Mesenchymal stem cell (in vitro differentiated cells and primary cell): ENCODE results near the gene SPATA12.

Experiments used
- DNase-seq: peaks from one replicate; pipeline ENCODE4 v3.0.0-alpha.2; 2013
- H2AFZ ChIP-seq: one replicate; pipeline ENCODE4 v1.6.1; 2013; ENCODE audit warnings: low read depth, mild to moderate bottlenecking, control low read depth, inconsistent platforms, low read length, moderate library complexity
- H2AK5ac ChIP-seq: 2 replicates; pipeline ENCODE4 v1.6.1; 2013; ENCODE audit warnings: low read length, moderate library complexity, mild to moderate bottlenecking, inconsistent platforms; ENCODE audit not compliant: severe bottlenecking
- H2BK120ac ChIP-seq: one replicate; pipeline ENCODE4 v1.6.1; 2013; ENCODE audit warnings: low read depth, mild to moderate bottlenecking, inconsistent platforms, low read length, moderate library complexity
- H2BK12ac ChIP-seq, 2 experiments: one replicate each; pipeline ENCODE4 v1.6.1; 2013; ENCODE audit warnings: inconsistent platforms in 2 of 2, low read length in 2 of 2, mild to moderate bottlenecking in 2 of 2, moderate library complexity in 2 of 2, control low read depth in 1 of 2
- H2BK15ac ChIP-seq: one replicate; pipeline ENCODE4 v1.6.1; 2013; ENCODE audit warnings: mild to moderate bottlenecking, low read depth, inconsistent platforms; ENCODE audit not compliant: poor library complexity, severe bottlenecking
- H2BK5ac ChIP-seq: 2 replicates; pipeline ENCODE4 v1.6.1; 2013; ENCODE audit warnings: low read depth, mild to moderate bottlenecking, low read length, control low read depth, inconsistent platforms; ENCODE audit not compliant: poor library complexity, severe bottlenecking
- H3K14ac ChIP-seq, 2 experiments: one replicate each; pipeline ENCODE4 v1.6.1; 2013; ENCODE audit warnings: inconsistent platforms in 2 of 2, low read length in 2 of 2, control low read depth in 1 of 2, mild to moderate bottlenecking in 1 of 2, moderate library complexity in 1 of 2
- H3K18ac ChIP-seq, 2 experiments: one replicate each; pipeline ENCODE4 v1.6.1; 2013; ENCODE audit warnings: inconsistent platforms in 2 of 2, low read length in 2 of 2, control low read depth in 1 of 2, low read depth in 1 of 2, mild to moderate bottlenecking in 1 of 2
- H3K23ac ChIP-seq, 2 experiments: one replicate each; pipeline ENCODE4 v1.6.1; 2013; ENCODE audit warnings: inconsistent platforms in 2 of 2, low read length in 2 of 2, mild to moderate bottlenecking in 2 of 2, moderate library complexity in 2 of 2, control low read depth in 1 of 2
- H3K27ac ChIP-seq: 2 replicates; pipeline ENCODE4 v1.5.1; 2013; ENCODE audit warnings: mild to moderate bottlenecking, moderate library complexity, low read length, control low read depth, inconsistent platforms; ENCODE audit not compliant: poor library complexity, severe bottlenecking
- H3K27me3 ChIP-seq, 2 experiments: 2 replicates each; pipeline versions ENCODE4 v1.6.1 to v1.7.0; 2013; ENCODE audit warnings: low read length in 2 of 2, mild to moderate bottlenecking in 2 of 2, moderate library complexity in 2 of 2, control low read depth in 1 of 2, inconsistent platforms in 1 of 2; ENCODE audit not compliant: control insufficient read depth in 1 of 2, insufficient read depth in 1 of 2
- H3K36me3 ChIP-seq, 2 experiments: 2 replicates each; pipeline versions ENCODE4 v1.6.1 to v1.7.0; 2013; ENCODE audit warnings: low read length in 2 of 2, control low read depth in 1 of 2, inconsistent platforms in 1 of 2, low read depth in 1 of 2, mild to moderate bottlenecking in 1 of 2; ENCODE audit not compliant: insufficient read depth in 2 of 2, control insufficient read depth in 1 of 2
- H3K4ac ChIP-seq, 2 experiments: one replicate each; pipeline ENCODE4 v1.6.1; 2013; ENCODE audit warnings: inconsistent platforms in 2 of 2, low read length in 2 of 2, mild to moderate bottlenecking in 2 of 2, moderate library complexity in 2 of 2, control low read depth in 1 of 2, low read depth in 1 of 2
- H3K4me1 ChIP-seq: 2 replicates; pipeline ENCODE4 v1.6.1; 2013; ENCODE audit warnings: low read depth, low read length, control low read depth; ENCODE audit not compliant: control insufficient read depth, insufficient read depth
- H3K4me2 ChIP-seq: 2 replicates; pipeline ENCODE4 v1.6.1; 2013; ENCODE audit warnings: low read length, mild to moderate bottlenecking, inconsistent platforms; ENCODE audit not compliant: poor library complexity, severe bottlenecking
- H3K4me3 ChIP-seq, 2 experiments: 2 replicates each; pipeline versions ENCODE4 v1.5.1 to v1.7.0; 2013; ENCODE audit warnings: low read length in 2 of 2, mild to moderate bottlenecking in 2 of 2, control low read depth in 1 of 2, low read depth in 1 of 2; ENCODE audit not compliant: insufficient read depth in 1 of 2
- H3K79me1 ChIP-seq: replicated peaks from 2 replicates; pipeline ENCODE4 v1.6.1; 2013; ENCODE audit warnings: mild to moderate bottlenecking, control low read depth, low read length, inconsistent platforms; ENCODE audit not compliant: poor library complexity, severe bottlenecking
- H3K9ac ChIP-seq: 2 replicates; pipeline ENCODE4 v1.7.0; 2013; ENCODE audit warnings: mild to moderate bottlenecking, low read length, moderate library complexity
- H3K9me3 ChIP-seq: 2 replicates; pipeline ENCODE4 v1.7.0; 2013; ENCODE audit warnings: mild to moderate bottlenecking, low read length; ENCODE audit not compliant: control insufficient read depth
- H4K8ac ChIP-seq: one replicate; pipeline ENCODE4 v1.6.1; 2013; ENCODE audit warnings: inconsistent platforms, mild to moderate bottlenecking, low read length, moderate library complexity
- H4K91ac ChIP-seq: one replicate; pipeline ENCODE4 v1.6.1; 2013; ENCODE audit warnings: mild to moderate bottlenecking, low read length, inconsistent platforms
- WGBS: methylation state at CpG from one replicate; pipeline ENCODE4 v1.1.7; 2013; ENCODE audit warnings: mixed read lengths; 5-methylcytosine and 5-hydroxymethylcytosine counted together

Gene SPATA12

DNA sequence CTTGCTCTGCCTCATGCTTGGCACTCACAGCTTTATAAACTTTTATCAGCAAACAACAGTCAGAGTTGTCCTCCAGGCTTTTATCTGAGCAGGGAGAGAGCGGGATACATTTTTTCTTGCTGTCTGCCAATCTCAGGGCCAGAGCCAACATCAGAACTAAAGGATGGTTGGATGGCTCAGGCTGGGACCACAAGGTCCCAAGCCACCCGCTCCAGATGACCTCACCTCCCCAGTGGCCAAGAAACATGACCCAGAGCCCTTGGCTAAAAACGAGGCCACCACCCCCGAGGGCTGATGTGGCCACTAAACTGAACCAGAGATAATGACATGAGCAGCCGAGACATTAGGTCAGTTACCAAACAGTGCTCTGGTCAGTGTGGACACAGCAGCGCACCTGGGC, 18.8 kb upstream of the SPATA12 start:
- H4K8ac ChIP-seq: no peak overlapping the region
- no peaks in the 10 kb centered on the region for H3K9me3 ChIP-seq
- peak overlapping the region; percentile 31 for H3K9ac ChIP-seq
- peaks cover 0 to 17% of the 10 kb centered on the region in 2 experiments for H3K27me3 ChIP-seq
- no peak overlapping the region for H3K27ac ChIP-seq
- no peak overlapping the region for H3K4me2 ChIP-seq
- peaks cover 0 to 9% of the 10 kb centered on the region in 2 experiments for H3K36me3 ChIP-seq
- no peak overlapping the region for H3K4me3 ChIP-seq
- no peak overlapping the region for H2BK12ac ChIP-seq
- no peak overlapping the region for H2BK120ac ChIP-seq
- no peak overlapping the region for H2AFZ ChIP-seq
- no peak overlapping the region for H2AK5ac ChIP-seq
- peaks cover 4% of the 10 kb centered on the region for H3K4me1 ChIP-seq
- no peak overlapping the region for H3K14ac ChIP-seq
- no peak overlapping the region for H3K4ac ChIP-seq
- no peak for DNase-seq
- no peak overlapping the region for H2BK5ac ChIP-seq
- H3K79me1 ChIP-seq: no peaks in the 10 kb centered on the region
- 77% methylated on average over 6 of the region's 6 CpGs for WGBS
- H2BK15ac ChIP-seq: no peak overlapping the region
- no peak overlapping the region for H3K18ac ChIP-seq
- no peak overlapping the region for H4K91ac ChIP-seq
- no peak overlapping the region for H3K23ac ChIP-seq

DNA sequence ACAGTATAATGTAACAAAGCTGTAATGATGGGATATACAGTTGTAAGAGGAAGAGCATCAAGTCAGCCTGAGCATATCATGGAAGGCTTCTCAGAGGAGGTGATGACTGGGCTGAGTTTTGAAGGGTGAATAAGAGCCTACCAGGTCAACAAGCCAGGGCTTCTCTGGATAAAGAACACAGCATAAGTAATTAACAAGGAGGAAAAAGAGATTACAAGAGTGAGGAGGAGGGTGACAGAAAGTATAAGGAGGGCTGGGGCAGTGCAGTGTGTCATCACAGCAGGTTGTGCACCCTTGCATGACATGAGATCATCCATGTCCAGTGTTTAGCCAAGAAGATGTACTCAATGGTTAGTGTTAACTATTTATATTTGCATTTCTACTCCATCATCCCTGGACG, 16.9 kb upstream of the SPATA12 start:
- Histone ChIP-seq H3K23ac (no peak overlapping the region), H3K4me1 (peaks cover 4% of the 10 kb centered on the region), H3K27me3 (peaks cover 0 to 28% of the 10 kb centered on the region in 2 experiments), H4K91ac (no peak overlapping the region), H3K27ac (no peak overlapping the region), H3K9ac (no peak overlapping the region), H3K36me3 (peaks cover 0 to 9% of the 10 kb centered on the region in 2 experiments), H2AFZ (no peak overlapping the region), H2BK120ac (no peak overlapping the region), H3K4ac (no peak overlapping the region), H3K4me3 (no peak overlapping the region), H4K8ac (no peak overlapping the region), H3K18ac (no peak overlapping the region), H3K79me1 (no peaks in the 10 kb centered on the region), H2BK12ac (no peak overlapping the region), H2AK5ac (no peak overlapping the region), H3K9me3 (no peaks in the 10 kb centered on the region), H3K4me2 (no peak overlapping the region), H2BK15ac (no peak overlapping the region), H2BK5ac (no peak overlapping the region), H3K14ac (no peak overlapping the region)
- WGBS: 17% methylated on average over 1 of the region's 1 CpG
- DNase-seq: no peak

DNA sequence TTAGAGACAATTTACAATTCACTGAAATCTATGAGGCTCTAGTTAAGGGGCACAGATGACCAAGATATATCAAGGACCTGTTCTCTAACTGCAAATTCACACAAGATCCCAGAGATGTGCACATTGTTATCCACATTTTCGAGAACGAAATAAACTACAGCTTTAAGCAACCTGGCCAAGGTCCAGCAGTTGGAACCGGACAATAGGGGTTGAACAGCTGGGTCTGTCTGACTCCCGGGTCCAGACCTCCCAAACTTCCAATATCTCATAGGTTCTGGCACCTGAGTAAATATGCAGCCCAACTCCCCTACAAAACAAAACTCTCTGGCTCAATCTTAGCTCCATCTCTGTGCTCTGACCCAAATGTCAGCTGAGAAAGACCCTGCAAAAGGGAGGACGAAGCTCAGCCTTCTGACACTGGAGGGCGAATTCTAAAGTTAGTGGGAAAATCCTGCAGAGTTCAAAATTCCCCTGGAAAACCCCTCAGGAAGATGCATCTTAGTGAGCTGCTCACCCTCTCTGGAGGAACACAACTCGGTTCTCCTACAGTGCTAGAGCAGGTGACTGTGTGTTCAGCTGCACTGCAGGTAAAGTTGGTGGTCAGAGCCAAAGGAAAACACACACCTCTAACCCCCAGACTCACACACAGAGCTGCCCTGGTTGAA, 14.2 kb upstream of the SPATA12 start:
- H3K36me3 ChIP-seq: peaks cover 0 to 9% of the 10 kb centered on the region in 2 experiments
- H4K91ac ChIP-seq: no peak overlapping the region
- no peak overlapping the region for H3K23ac ChIP-seq
- WGBS: 92% methylated on average over 7 of the region's 7 CpGs
- no peak overlapping the region for H3K4ac ChIP-seq
- H3K4me3 ChIP-seq: peak overlapping the region in 1 of 2 experiments; percentile 9
- no peak overlapping the region for H2AFZ ChIP-seq
- H2BK120ac ChIP-seq: no peak overlapping the region
- peaks cover 4% of the 10 kb centered on the region for H3K4me1 ChIP-seq
- H2BK5ac ChIP-seq: no peak overlapping the region
- no peak overlapping the region for H3K18ac ChIP-seq
- H3K27ac ChIP-seq: no peak overlapping the region
- H3K14ac ChIP-seq: no peak overlapping the region
- no peak overlapping the region for H2BK15ac ChIP-seq
- peaks cover 2% of the 10 kb centered on the region for H3K79me1 ChIP-seq
- no peak overlapping the region for H2BK12ac ChIP-seq
- no peak overlapping the region for H3K4me2 ChIP-seq
- no peak overlapping the region for H2AK5ac ChIP-seq
- H4K8ac ChIP-seq: no peak overlapping the region
- no peak for DNase-seq
- no peaks in the 10 kb centered on the region for H3K9me3 ChIP-seq
- H3K9ac ChIP-seq: peak overlapping the region; percentile 72
- H3K27me3 ChIP-seq: peaks cover 0 to 38% of the 10 kb centered on the region in 2 experiments

DNA sequence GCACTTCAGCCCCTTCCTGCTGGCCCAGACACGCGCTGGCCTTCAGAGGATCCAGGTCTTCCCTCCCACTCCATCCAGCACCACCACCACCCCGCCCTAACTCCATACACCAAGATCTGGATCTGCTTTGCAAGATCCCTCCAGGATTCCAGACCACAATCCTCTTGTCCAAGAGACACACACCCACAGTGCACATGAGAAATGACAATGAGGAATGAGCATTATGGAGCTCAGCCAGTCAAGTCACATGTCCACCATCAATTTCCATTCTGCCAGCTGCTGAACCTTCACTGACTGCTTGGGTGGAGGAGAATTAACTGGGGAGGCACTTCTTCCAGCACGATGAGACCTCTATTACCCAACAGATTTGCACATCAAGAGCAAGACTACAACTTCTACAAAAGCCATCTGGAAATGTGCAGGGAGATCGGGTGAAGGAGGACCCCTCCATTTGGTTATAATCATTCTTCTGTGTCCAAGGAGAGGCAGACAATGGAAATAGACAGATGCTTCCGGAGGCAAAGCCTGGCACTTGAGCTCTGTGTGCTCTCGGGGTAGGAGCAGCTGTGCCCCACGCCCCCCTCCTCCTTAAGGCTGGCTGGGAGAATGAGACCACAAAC, 12.3 kb upstream of the SPATA12 start:
- H2BK12ac ChIP-seq: no peak overlapping the region
- no peak overlapping the region for H2BK5ac ChIP-seq
- no peak overlapping the region for H2AK5ac ChIP-seq
- no peak overlapping the region for H3K27ac ChIP-seq
- H3K18ac ChIP-seq: no peak overlapping the region
- H3K14ac ChIP-seq: no peak overlapping the region
- H3K23ac ChIP-seq: no peak overlapping the region
- H4K8ac ChIP-seq: no peak overlapping the region
- peaks cover 4% of the 10 kb centered on the region for H3K4me1 ChIP-seq
- WGBS: 84% methylated on average over 7 of the region's 8 CpGs
- H4K91ac ChIP-seq: no peak overlapping the region
- H3K4me3 ChIP-seq: peak overlapping the region in 1 of 2 experiments; percentile 4
- no peaks in the 10 kb centered on the region for H3K9me3 ChIP-seq
- peaks cover 0 to 46% of the 10 kb centered on the region in 2 experiments for H3K27me3 ChIP-seq
- H3K4ac ChIP-seq: no peak overlapping the region
- H3K79me1 ChIP-seq: peaks cover 6% of the 10 kb centered on the region
- no peak overlapping the region for H2BK120ac ChIP-seq
- H3K36me3 ChIP-seq: peaks cover 0 to 9% of the 10 kb centered on the region in 2 experiments
- peak; percentile 18 for DNase-seq
- H3K9ac ChIP-seq: peak overlapping the region; percentile 72
- H3K4me2 ChIP-seq: no peak overlapping the region
- H2BK15ac ChIP-seq: no peak overlapping the region
- no peak overlapping the region for H2AFZ ChIP-seq
